Measurements from ENCODE around the gene ACTR3.

DNA sequence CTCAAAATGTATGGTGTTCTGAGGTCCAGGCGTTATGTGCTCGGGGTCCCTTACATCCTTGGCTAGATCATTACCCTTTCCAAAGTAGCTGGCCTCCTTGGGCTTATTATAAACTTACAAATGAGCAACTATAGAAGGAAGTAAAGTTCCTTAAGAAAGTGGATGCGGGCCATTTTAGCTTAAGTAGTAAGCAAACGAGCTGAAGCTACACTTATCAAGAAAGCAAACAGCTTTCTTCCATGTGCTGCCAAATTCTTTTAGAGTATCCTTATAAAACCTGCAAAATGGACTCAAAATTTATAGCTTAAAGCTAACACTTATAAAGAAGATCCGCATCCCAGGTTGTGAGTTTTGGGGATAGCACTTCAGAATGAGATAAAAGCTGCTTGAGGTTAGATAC, 75.3 kb downstream of the ACTR3 start:
- TF ChIP-seq, protein P1, sequence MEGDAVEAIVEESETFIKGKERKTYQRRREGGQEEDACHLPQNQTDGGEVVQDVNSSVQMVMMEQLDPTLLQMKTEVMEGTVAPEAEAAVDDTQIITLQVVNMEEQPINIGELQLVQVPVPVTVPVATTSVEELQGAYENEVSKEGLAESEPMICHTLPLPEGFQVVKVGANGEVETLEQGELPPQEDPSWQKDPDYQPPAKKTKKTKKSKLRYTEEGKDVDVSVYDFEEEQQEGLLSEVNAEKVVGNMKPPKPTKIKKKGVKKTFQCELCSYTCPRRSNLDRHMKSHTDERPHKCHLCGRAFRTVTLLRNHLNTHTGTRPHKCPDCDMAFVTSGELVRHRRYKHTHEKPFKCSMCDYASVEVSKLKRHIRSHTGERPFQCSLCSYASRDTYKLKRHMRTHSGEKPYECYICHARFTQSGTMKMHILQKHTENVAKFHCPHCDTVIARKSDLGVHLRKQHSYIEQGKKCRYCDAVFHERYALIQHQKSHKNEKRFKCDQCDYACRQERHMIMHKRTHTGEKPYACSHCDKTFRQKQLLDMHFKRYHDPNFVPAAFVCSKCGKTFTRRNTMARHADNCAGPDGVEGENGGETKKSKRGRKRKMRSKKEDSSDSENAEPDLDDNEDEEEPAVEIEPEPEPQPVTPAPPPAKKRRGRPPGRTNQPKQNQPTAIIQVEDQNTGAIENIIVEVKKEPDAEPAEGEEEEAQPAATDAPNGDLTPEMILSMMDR (IDR thresholded peaks at IDR 0.05) = no peak
- TF ChIP-seq POLR2A (IDR thresholded peaks at IDR 0.05) = no peak

Measured in heart left ventricle (tissue), 13 donors.